Adrenal gland (tissue), 12 donors: Measurements from ENCODE around the gene STPG4. TPM values are rescaled to one million over a fixed set of nuclear protein-coding genes. Genes with fewer than 3 reads are reported as not detected.
A peak's percentile ranks its signal among the peaks of the same experiment; 100 is the strongest.

Experiments
- DNase-seq, 7 donors: peaks; one replicate each; pipeline ENCODE4 v3.0.0-alpha.2; 2019 to 2020
- H3K27ac ChIP-seq, 5 donors: fragments of 200-600 bp; sonication (generic) in 4 of 5; 1 replicate in 3 of 5; 2 replicates in 2 of 5; pipeline versions ENCODE4 v1.5.1 to v1.8.0; 2016 to 2020; ENCODE audit warnings: mild to moderate bottlenecking in 1 of 5
- H3K27me3 ChIP-seq: fragments of 200-600 bp; 2 replicates; pipeline ENCODE4 v1.8.0; 2021
- H3K36me3 ChIP-seq, 2 donors: fragments of 200-600 bp; replicated peaks in 1 of 2; 1 replicate in 1 of 2; 2 replicates in 1 of 2; pipeline versions ENCODE4 v1.5.1 to v1.8.0; 2018 to 2022
- H3K4me1 ChIP-seq, 2 donors: fragments of 200-600 bp; replicated peaks in 1 of 2; 1 replicate in 1 of 2; 2 replicates in 1 of 2; pipeline versions ENCODE4 v1.5.1 to v1.8.0; 2018 to 2021
- H3K4me3 ChIP-seq, 4 donors: fragments of 200-600 bp; sonication (generic) in 3 of 4; one replicate each; pipeline ENCODE4 v1.5.1; 2016 to 2018
- H3K9me3 ChIP-seq, 3 donors: fragments of 200-600 bp; sonication (generic) in 1 of 3; replicated peaks in 1 of 3; 1 replicate in 2 of 3; 2 replicates in 1 of 3; pipeline versions ENCODE4 v1.5.1 to v1.8.0; 2016 to 2021
- CTCF ChIP-seq, 6 experiments: fragments of 450-650 bp in 4 of 6; fragments of 200-600 bp in 2 of 6; sonication (generic) in 1 of 6; IDR thresholded peaks; 1 replicate in 5 of 6; 2 replicates in 1 of 6; pipeline versions ENCODE4 v1.5.1 to v1.8.0; 2016 to 2021; ENCODE audit warnings: antibody characterized with exemption in 6 of 6, mild to moderate bottlenecking in 2 of 6, moderate library complexity in 1 of 6
- POLR2A ChIP-seq, 2 donors: fragments of 450-650 bp; IDR thresholded peaks; one replicate each; pipeline ENCODE4 v1.6.1; 2017; ENCODE audit warnings: antibody characterized with exemption in 2 of 2, mild to moderate bottlenecking in 2 of 2, moderate library complexity in 1 of 2
- WGBS, 4 donors: extraction: QIAGEN DNeasy Blood & Tissue Kit in 2 of 4; methylation state at CpG; one replicate each; pipeline versions ENCODE4 v1.1.5 to v1.1.7; 2013 to 2017; 5-methylcytosine and 5-hydroxymethylcytosine counted together
- intact Hi-C, 2 donors: fragments of 100-400 bp; cut with DNase I; formaldehyde crosslinking; loops; one replicate each; pipeline versions ENCODE4 v1.14.1 to v1.15.0; 2022 to 2023
- polyA plus RNA-seq, 3 donors: library from polyadenylated mRNA; stranded (reverse); fragments of 200-250 nt in 2 of 3; fragments of 350-450 nt in 1 of 3; fragmentation: Illumina TruSeq in 1 of 3; extraction: RNeasy Lipid Tissue Mini Kit (QIAGEN cat#74804) in 1 of 3; gene quantifications; one replicate each; pipeline ENCODE4 v1.2.3, GENCODE V29; 2013 to 2014
- total RNA-seq, 9 donors: library from RNA; depleted of rRNA in 4 of 9; stranded (reverse); fragments of >200 nt in 4 of 9; fragments of 120-200 nt in 1 of 9; fragmentation: NEBNext Ultra II Directional in 1 of 9; extraction: Animal tissue kit (Norgen Biotek cat#: 25700) in 1 of 9; gene quantifications; one replicate each; pipeline versions ENCODE4 v1.1.0 to v1.2.4, GENCODE V29; 2013 to 2023
- donor health status: healthy with polysubstance abuse.
- donor health status: Bipolar disorder and iron deficiency.
- donor health status: DM: yes; HTN: yes; CAD: no.
- donor health status: DM: no; HTN: no; CAD: no.
- donor health status: DM: no; HTN: no; CAD: no.
- donor health status: DM: yes; HTN: yes; CAD: no.

STPG4 gene
- total and polyA plus RNA-seq, 12 donors, result 0.24 to 0.28 TPM; not detected in 10

GRCh38 chr2:47080888-47081301 is 74.2 kb downstream of the STPG4 start:
- Histone ChIP-seq H3K9me3 (no peaks in the 10 kb centered on the region), H3K36me3 (no peaks in the 10 kb centered on the region), H3K27ac (peak overlapping the region in 1 of 5 donors; percentile 13), H3K27me3 (no peaks in the 10 kb centered on the region), H3K4me1 (peaks cover 6 to 64% of the 10 kb centered on the region in 2 donors), H3K4me3 (no peak overlapping the region)
- no peak for DNase-seq
- WGBS, 4 donors, result 93 to 100% (median 95%) methylated on average over 2 to 7 of the region's 7 CpGs
- intact Hi-C loops, result no loop called here
- TF ChIP-seq CTCF (IDR thresholded peaks at IDR 0.05) (no peak), POLR2A (IDR thresholded peaks at IDR 0.05) (no peak)

DNA sequence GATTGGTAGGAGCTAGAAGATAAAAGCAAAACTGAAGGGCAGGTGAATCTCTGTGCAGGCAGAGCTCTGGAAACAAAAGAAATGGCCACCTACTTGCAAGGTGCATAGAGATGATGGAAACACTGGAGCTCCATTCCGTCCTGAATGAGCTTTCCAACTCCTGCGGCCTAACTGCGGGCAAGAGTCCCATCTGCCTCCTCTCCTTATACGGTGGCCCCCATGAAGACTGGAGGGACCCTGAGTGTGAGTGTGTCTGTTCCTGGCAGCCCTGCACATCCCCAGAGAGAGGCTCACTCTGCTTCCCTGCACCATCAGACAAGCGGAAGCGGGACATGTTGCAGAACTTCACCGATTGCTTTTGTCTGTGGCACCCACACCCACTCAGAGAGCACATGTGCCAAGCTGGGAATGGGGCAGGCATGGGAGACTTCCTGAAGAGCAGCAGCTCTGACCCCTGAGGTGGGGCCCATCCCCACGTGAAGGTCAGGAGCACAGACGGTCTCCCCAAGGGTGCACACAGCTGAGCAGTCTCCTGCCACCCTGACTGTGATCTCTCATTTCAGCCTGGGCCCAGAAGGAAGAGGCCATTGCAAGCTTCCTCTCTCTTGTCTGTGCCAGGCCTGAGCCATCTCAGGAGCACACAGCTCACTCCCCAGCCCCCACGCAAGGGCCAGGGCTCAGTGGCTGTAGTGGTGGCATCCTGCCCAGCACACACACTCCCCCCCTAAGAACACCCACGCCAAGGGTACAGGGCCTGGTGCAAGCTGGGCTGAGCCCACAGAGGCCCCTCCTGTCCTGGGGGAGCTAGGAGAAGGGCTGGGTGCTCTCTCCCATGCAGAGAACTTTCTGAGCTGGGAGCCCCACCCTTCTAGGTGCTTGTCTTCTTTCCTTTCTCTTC is 75.3 kb downstream of the STPG4 start:
- intact Hi-C loops, result no loop called here
- no peak for TF ChIP-seq POLR2A (IDR thresholded peaks at IDR 0.05)
- no peak for TF ChIP-seq CTCF (IDR thresholded peaks at IDR 0.05)
- Histone ChIP-seq H3K27ac (peak overlapping the region in 2 of 5 donors; percentile 41 to 50), H3K4me3 (no peak overlapping the region), H3K36me3 (no peaks in the 10 kb centered on the region), H3K27me3 (no peaks in the 10 kb centered on the region), H3K9me3 (no peaks in the 10 kb centered on the region), H3K4me1 (peaks cover 6 to 66% of the 10 kb centered on the region in 2 donors)
- DNase-seq, result peak in 2 of 7 donors; percentile 45 to 51
- WGBS, 4 donors, result 60 to 73% (median 68%) methylated on average over 5 to 11 of the region's 11 CpGs

DNA sequence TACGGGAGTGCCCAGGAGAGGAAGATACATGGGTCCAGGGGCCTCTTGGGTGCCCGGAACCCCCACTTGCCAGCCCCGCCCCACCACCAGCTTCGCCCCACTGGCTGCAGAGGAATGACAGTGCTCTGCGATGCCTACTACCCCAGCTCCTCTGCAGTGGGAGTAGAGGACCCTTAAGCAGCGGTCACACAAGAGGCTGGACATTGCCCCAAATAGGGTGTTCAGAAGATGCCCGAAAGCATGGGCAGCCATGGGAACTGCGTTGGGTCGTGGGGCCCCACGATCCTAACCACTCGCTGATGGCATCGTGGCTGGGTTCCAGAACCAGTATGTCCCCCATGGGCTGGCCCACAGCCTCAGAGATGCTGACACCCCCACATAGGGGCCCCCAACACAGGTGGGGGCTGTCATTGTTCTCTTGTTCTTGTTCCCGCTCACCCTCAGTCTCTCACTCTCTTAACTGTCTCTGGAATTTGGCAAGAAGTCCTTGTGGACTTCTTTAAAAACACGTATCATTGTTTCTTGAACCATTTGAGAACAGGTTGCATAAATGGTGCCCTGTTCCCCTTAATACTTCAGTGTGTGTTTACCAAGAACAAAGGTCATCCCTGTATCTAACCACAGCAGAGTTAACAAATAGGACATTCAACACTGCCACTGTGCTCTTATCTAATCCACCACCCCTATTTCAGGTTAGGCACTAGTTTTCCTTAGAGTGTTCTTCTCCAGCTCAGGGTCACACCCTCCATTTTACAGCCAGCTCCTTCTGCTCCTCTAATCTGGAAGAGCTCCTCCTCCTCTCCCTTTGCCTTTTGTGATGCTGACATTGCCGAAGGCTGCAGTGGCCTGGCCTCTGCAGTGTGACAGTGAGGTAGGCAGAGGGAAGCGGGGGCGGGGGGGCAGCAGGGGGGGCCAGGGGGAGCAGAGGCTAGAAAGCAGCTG is 76.3 kb downstream of the STPG4 start:
- DNase-seq, result no peak
- Histone ChIP-seq H3K27me3 (no peaks in the 10 kb centered on the region), H3K36me3 (no peaks in the 10 kb centered on the region), H3K9me3 (no peaks in the 10 kb centered on the region), H3K4me1 (peaks cover 6 to 66% of the 10 kb centered on the region in 2 donors), H3K4me3 (no peak overlapping the region), H3K27ac (peak overlapping the region in 1 of 5 donors; percentile 50)
- TF ChIP-seq POLR2A (IDR thresholded peaks at IDR 0.05) (no peak), CTCF (IDR thresholded peaks at IDR 0.05) (no peak)
- intact Hi-C loops, result no loop called here
- WGBS, 4 donors, result 74 to 86% (median 81%) methylated on average over 11 to 17 of the region's 17 CpGs
